ENCODE measurements around the gene KAZN.

The KAZN gene

DNA sequence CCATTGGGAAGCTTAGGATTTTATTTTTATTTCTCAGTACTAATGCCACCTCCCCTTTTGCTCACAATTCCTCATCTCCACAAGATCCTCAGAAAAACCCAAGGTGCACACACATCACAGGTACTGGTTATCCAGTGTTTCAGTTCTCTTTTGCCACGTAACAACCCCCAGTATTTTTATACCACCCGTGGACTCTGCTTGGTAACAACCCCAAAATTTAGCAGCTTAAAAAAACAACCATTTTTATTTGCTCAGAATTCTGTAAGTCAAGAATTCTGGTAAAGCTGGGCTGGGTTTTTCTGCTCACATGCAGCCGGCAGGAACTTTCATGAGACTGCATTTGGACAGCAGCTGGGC is 180.0 kb downstream of the KAZN start:
- no peak for DNase-seq

GRCh38 chr1:14778898-14779865 is 180.7 kb downstream of the KAZN start:
- peak; percentile 35 for DNase-seq

DNA sequence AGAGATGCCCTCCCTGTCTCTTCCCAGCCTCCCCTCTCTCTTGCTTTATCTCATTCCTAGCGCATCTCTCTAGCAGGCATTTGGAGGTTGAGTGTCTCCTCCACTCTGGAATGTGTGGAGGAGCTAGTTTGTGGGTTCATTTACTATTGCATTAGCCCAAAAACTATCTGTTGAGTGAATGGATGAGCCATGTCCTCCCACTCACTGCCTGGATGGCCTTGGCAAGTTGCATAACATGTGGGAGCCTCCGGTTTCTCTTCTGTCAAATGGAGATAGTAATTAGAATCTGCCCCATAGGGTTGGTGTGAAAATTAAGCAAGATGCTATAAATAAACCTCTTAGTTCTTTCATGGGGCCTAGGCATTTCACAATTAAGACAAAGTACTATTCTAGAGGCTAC is 181.8 kb downstream of the KAZN start:
- DNase-seq, result no peak

DNA sequence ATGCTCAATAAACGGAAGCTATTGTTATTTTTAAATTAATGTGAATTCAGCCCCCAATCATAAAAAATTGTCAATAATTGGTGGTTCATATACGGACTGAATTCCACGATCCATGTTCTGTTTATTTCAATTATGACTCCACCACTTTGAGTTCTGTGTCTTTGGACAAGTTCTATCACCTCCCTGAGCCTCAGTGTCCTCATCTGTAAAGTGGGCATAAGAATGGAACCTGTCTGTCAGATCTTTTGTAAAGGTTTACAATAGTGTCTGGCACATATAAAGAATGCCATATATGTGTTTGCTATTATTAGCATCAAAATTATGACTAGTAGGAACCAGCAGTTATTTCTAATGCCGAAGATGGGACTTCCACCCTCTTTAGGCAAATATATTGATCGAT is 183.3 kb downstream of the KAZN start:
- no peak for DNase-seq

- DNase-seq, result no peak
Measured at GRCh38 chr1:14782741-14783591, 184.5 kb downstream of the KAZN start.

GRCh38 chr1:14783592-14783886 is 185.1 kb downstream of the KAZN start:
- no peak for DNase-seq

GRCh38 chr1:14784790-14785773 is 186.6 kb downstream of the KAZN start:
- no peak for DNase-seq

DNA sequence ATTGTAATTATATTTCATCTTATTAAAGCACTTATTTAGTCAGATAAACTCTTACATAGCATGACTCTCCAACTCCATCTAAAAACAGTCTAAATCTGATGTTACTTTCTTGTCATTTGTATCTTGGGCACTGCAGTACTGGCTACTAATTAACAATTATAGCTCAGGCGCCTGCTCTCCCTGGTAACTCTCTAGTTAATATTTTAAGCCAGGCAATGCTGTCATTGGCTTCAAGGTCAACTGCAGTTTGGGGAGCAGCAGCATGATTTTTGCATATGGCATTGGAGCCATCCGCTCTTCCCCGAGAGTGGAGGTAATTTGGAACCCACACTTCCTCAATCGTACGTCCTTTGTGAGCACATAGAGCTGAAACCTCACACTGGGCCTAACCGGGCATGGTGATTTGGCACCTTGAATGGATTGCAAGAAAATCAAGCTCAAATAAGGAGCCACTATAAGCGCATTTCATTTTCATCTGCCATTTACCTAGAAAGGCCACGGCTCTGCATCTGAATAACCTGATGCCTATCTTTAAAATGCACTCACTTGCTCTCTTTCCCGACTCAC is 187.7 kb downstream of the KAZN start:
- no peak for DNase-seq

DNA sequence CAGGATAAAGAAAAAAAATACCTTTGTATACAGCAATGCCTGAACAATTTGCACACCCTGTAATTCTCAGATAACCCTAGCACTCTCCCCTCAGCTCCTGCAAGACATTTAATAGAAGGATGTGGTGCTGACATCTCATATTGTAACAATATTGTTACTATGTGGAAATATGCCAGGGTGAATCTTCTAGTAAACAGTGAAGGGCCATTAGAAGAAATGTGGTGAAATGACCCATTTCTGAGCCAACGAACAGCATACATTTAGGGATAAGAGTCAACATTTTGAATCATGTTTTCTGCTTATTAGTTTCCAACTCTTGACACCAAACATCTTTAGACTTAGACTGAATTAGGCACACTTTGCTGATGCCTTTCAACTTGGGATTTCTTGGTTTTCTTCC is 188.2 kb downstream of the KAZN start:
- DNase-seq, result no peak

DNA sequence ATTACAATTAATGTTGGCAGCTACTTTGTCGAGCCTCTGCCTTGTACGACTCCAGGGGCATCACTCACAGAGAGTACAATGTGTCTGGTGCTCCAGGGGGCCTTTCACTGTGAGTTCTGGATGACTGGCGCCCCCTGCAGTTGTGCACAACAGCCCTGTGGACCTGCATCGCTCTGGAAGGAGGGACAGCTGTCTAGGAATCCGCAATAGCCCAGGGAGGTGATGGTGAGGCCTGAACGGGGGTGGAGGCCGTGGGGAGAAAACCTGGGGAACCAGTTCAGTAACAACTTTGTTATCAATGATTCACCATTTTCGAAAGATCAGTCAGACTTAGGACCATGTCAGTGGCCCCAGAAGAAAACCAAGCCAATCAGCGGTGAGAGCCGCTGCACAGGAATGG is 189.1 kb downstream of the KAZN start:
- no peak for DNase-seq

DNA sequence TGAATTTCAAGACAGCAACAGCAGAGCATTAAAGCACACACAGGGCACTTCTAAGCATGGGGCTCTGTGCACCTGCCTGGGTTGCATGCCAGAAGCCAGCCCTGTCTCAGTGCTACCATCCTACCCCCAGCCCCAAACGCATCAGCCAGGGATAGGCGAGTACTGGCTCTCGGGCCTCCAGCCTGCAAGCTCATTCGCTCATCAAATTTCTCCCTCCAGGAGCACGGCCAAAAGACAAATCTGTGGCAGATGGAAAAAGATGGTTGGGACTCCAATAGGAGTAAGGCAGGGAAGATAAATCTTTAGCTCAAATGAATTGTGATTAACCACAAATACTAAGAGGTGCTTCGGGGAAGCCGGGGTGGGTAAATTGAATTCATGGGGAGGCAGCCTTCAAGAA is 189.6 kb downstream of the KAZN start:
- peak; percentile 30 for DNase-seq

DNA sequence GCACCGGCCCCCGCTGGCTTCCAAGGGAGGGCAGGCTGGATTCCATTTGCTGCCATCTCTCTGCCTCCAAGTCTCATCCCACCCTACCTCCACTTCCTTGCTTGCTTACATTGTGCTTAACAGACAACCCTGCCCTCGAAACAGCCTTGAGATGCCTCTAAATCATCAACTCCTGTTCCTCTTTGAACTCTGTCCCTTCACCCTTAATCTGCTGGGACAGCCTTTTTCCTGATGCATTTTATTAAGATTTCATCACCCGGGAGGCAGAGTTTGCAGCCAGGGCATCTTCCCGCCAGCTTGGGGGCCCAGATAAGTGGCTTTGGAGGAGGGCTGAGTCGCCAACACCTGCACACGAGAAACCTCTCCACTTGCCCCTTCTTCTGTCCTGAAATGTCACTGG is 192.5 kb downstream of the KAZN start:
- DNase-seq, result no peak

GRCh38 chr1:14791654-14792053 is 193.2 kb downstream of the KAZN start:
- no peak for DNase-seq

GRCh38 chr1:14794136-14794768 is 195.8 kb downstream of the KAZN start:
- DNase-seq, result no peak

DNA sequence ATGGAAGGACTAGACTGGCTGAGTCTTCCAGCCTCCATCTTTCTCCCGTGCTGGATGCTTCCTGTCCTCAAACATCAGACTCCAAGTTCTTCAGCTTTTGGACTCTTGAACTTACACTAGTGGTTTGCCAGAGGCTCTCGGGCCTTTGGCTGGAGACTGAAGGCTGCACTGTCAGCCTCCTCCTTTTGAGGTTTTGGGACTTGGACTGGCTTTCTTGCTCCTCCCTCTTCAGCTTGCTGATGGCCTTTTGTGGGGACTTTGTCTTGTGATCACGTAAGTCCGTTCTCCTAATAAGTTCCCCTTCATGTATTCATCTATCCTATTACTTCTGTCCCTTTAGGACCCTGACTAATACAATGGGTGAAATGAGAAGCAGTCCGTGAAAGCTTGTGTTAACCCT is 196.4 kb downstream of the KAZN start:
- no peak for DNase-seq

- DNase-seq, result no peak
Measured at GRCh38 chr1:14795589-14795988, 197.1 kb downstream of the KAZN start.

- no peak for DNase-seq
Measured at GRCh38 chr1:14800014-14800413, 201.5 kb downstream of the KAZN start.

- no peak for DNase-seq
Measured at GRCh38 chr1:14800500-14801076, 202.1 kb downstream of the KAZN start.

- DNase-seq, result no peak
Measured at GRCh38 chr1:14803002-14803789, 204.7 kb downstream of the KAZN start.

- no peak for DNase-seq
Measured at GRCh38 chr1:14804626-14805025, 206.1 kb downstream of the KAZN start.

GRCh38 chr1:14806772-14807171 is 208.3 kb downstream of the KAZN start:
- DNase-seq, result no peak
